HEK293 (cell line): Measurements from ENCODE around the gene TTLL5.

Source experiments
- CTCF ChIA-PET: fragments of 350-600 bp; formaldehyde crosslinking; extraction: SDS; loops from one replicate; lab custom pipeline; 2021; ENCODE audit warnings: antibody characterized with exemption; lab: Yijun Ruan, JAX
- POLR2A ChIA-PET: fragments of 300-600 bp; formaldehyde crosslinking; extraction: SDS; loops from one replicate; lab custom pipeline; 2020; ENCODE audit warnings: antibody characterized with exemption, inconsistent platforms; lab: Yijun Ruan, JAX
- H3K27ac ChIP-seq: fragments of 200-500 bp; sonication (Bioruptor generic); 2 replicates; pipeline ENCODE4 v1.5.1; 2014; ENCODE audit warnings: low read depth, low read length, control low read depth, inconsistent platforms; ENCODE audit errors: extremely low read depth
- H3K36me3 ChIP-seq, 2 experiments: fragments of 200-500 bp in 1 of 2; sonication (Bioruptor generic) in 1 of 2; 1 replicate in 1 of 2; 2 replicates in 1 of 2; pipeline ENCODE4 v1.5.1; 2014 to 2017; ENCODE audit warnings: inconsistent platforms in 2 of 2, low read length in 2 of 2; ENCODE audit not compliant: control insufficient read depth in 2 of 2, insufficient read depth in 1 of 2
- H3K4me1 ChIP-seq: fragments of 200-500 bp; sonication (Bioruptor generic); 2 replicates; pipeline ENCODE4 v1.5.1; 2014; ENCODE audit warnings: mild to moderate bottlenecking, low read length, inconsistent platforms; ENCODE audit not compliant: control insufficient read depth, insufficient read depth
- H3K4me3 ChIP-seq: 2 replicates; pipeline ENCODE4 v1.5.1; 2011; ENCODE audit warnings: low read depth, mild to moderate bottlenecking, control low read depth, low read length, moderate library complexity
- H3K9me3 ChIP-seq: fragments of 200-500 bp; sonication (Bioruptor generic); 2 replicates; pipeline ENCODE4 v1.5.1; 2014; ENCODE audit warnings: low read depth, low read length, inconsistent platforms; ENCODE audit not compliant: control insufficient read depth, insufficient read depth
- KLF16 ChIP-seq: fragments of 450-650 bp; formaldehyde crosslinking; IDR thresholded peaks from 2 replicates; pipeline ENCODE4 v1.5.1; 2017; ENCODE audit warnings: missing biosample characterization, missing genetic modification characterization
- KLF17 ChIP-seq: fragments of 450-650 bp; formaldehyde crosslinking; IDR thresholded peaks from 2 replicates; pipeline ENCODE4 v1.5.1; 2016; ENCODE audit warnings: missing biosample characterization, missing genetic modification characterization
- REPIN1 ChIP-seq: fragments of 450-650 bp; formaldehyde crosslinking; IDR thresholded peaks from 2 replicates; pipeline ENCODE4 v1.5.1; 2017; ENCODE audit warnings: missing biosample characterization, missing genetic modification characterization, low read depth
- WT1 ChIP-seq: fragments of 450-650 bp; formaldehyde crosslinking; IDR thresholded peaks from 2 replicates; pipeline ENCODE4 v1.5.1; 2016; ENCODE audit warnings: missing biosample characterization, missing genetic modification characterization
- ZBTB21 ChIP-seq: fragments of 450-650 bp; formaldehyde crosslinking; IDR thresholded peaks from 2 replicates; pipeline ENCODE4 v1.5.1; 2017; ENCODE audit warnings: missing biosample characterization, missing genetic modification characterization
- ZFP37 ChIP-seq: fragments of 450-650 bp; formaldehyde crosslinking; IDR thresholded peaks from 2 replicates; pipeline ENCODE4 v1.5.1; 2016; ENCODE audit warnings: missing biosample characterization, missing genetic modification characterization
- ZNF155 ChIP-seq: fragments of 450-650 bp; formaldehyde crosslinking; IDR thresholded peaks from 2 replicates; pipeline ENCODE4 v1.5.1; 2016; ENCODE audit warnings: missing biosample characterization, missing genetic modification characterization
- ZNF274 ChIP-seq, 2 experiments: fragments of 200-500 bp in 1 of 2; fragments of 450-650 bp in 1 of 2; sonication (Bioruptor generic) in 1 of 2; formaldehyde crosslinking in 1 of 2; IDR thresholded peaks; 2 replicates each; pipeline versions ENCODE4 v1.5.1 to v1.6.1; 2014 to 2016; ENCODE audit warnings: borderline replicate concordance in 1 of 2, inconsistent platforms in 1 of 2, low read length in 1 of 2, missing biosample characterization in 1 of 2, missing genetic modification characterization in 1 of 2
- ZNF362 ChIP-seq: fragments of 450-650 bp; formaldehyde crosslinking; IDR thresholded peaks from 2 replicates; pipeline ENCODE4 v1.5.1; 2016; ENCODE audit warnings: missing biosample characterization, missing genetic modification characterization
- ZNF391 ChIP-seq: fragments of 450-650 bp; formaldehyde crosslinking; IDR thresholded peaks from 2 replicates; pipeline ENCODE4 v1.5.1; 2016; ENCODE audit warnings: low read depth, missing biosample characterization, missing genetic modification characterization, borderline replicate concordance
- ZNF514 ChIP-seq: fragments of 450-650 bp; formaldehyde crosslinking; IDR thresholded peaks from 2 replicates; pipeline ENCODE4 v1.5.1; 2016; ENCODE audit warnings: missing biosample characterization, missing genetic modification characterization
- ZNF521 ChIP-seq: fragments of 450-650 bp; formaldehyde crosslinking; IDR thresholded peaks from 2 replicates; pipeline ENCODE4 v1.5.1; 2017; ENCODE audit warnings: missing biosample characterization, mild to moderate bottlenecking, missing genetic modification characterization
- ZNF555 ChIP-seq: fragments of 450-650 bp; formaldehyde crosslinking; conservative IDR thresholded peaks from 2 replicates; pipeline ENCODE4 v1.5.1; 2017; ENCODE audit warnings: missing biosample characterization, mild to moderate bottlenecking, missing genetic modification characterization, inconsistent platforms
- ZNF558 ChIP-seq: fragments of 450-650 bp; formaldehyde crosslinking; IDR thresholded peaks from 2 replicates; pipeline ENCODE4 v1.5.1; 2016; ENCODE audit warnings: missing biosample characterization, missing genetic modification characterization
- ZNF560 ChIP-seq: fragments of 450-650 bp; formaldehyde crosslinking; IDR thresholded peaks from 2 replicates; pipeline ENCODE4 v1.5.1; 2017; ENCODE audit warnings: missing biosample characterization, missing genetic modification characterization, borderline replicate concordance
- ZNF561 ChIP-seq: fragments of 450-650 bp; IDR thresholded peaks from 2 replicates; pipeline ENCODE4 v1.5.1; 2018; ENCODE audit warnings: missing biosample characterization, missing genetic modification characterization, borderline replicate concordance
- ZNF677 ChIP-seq: fragments of 450-650 bp; IDR thresholded peaks from 2 replicates; pipeline ENCODE4 v1.5.0; 2018; ENCODE audit warnings: missing biosample characterization, mild to moderate bottlenecking, missing genetic modification characterization, moderate library complexity
- ZNF747 ChIP-seq: fragments of 450-650 bp; formaldehyde crosslinking; IDR thresholded peaks from 2 replicates; pipeline ENCODE4 v1.5.1; 2016; ENCODE audit warnings: missing biosample characterization, missing genetic modification characterization
- ZNF76 ChIP-seq: fragments of 450-650 bp; formaldehyde crosslinking; IDR thresholded peaks from 2 replicates; pipeline ENCODE4; 2016; ENCODE audit warnings: low read depth, missing biosample characterization, missing genetic modification characterization, borderline replicate concordance
- ZNF768 ChIP-seq: fragments of 450-650 bp; formaldehyde crosslinking; IDR thresholded peaks from 2 replicates; pipeline ENCODE4 v1.5.1; 2018; ENCODE audit warnings: missing biosample characterization, mild to moderate bottlenecking, missing genetic modification characterization
- ZNF776 ChIP-seq: fragments of 450-650 bp; formaldehyde crosslinking; IDR thresholded peaks from 2 replicates; pipeline ENCODE4 v1.5.0; 2017; ENCODE audit warnings: missing biosample characterization, missing genetic modification characterization, borderline replicate concordance
- ZNF837 ChIP-seq: fragments of 450-650 bp; formaldehyde crosslinking; IDR thresholded peaks from 2 replicates; pipeline ENCODE4 v1.5.1; 2016; ENCODE audit warnings: missing biosample characterization, missing genetic modification characterization
- TF ChIP-seq, protein P1 (sequence below): fragments of 450-650 bp; formaldehyde crosslinking; IDR thresholded peaks from 2 replicates; pipeline ENCODE4 v1.5.1; 2016; ENCODE audit warnings: missing biosample characterization, missing genetic modification characterization
- TF ChIP-seq, protein P2 (sequence below): fragments of 450-650 bp; formaldehyde crosslinking; IDR thresholded peaks from 2 replicates; pipeline ENCODE4 v1.5.1; 2017; ENCODE audit warnings: missing biosample characterization, missing genetic modification characterization

The TTLL5 gene

GRCh38 chr14:75959031-75959430, 298.0 kb downstream of the TTLL5 start (continued):
- TF ChIP-seq ZNF391 (tag by site-specific recombination) (no peak), ZNF76 (tag by site-specific recombination) (no peak), ZNF768 (tag by site-specific recombination) (no peak), ZNF776 (tag by site-specific recombination) (no peak), ZNF555 (tag by site-specific recombination) (no peak)
- TF ChIP-seq, protein P1, sequence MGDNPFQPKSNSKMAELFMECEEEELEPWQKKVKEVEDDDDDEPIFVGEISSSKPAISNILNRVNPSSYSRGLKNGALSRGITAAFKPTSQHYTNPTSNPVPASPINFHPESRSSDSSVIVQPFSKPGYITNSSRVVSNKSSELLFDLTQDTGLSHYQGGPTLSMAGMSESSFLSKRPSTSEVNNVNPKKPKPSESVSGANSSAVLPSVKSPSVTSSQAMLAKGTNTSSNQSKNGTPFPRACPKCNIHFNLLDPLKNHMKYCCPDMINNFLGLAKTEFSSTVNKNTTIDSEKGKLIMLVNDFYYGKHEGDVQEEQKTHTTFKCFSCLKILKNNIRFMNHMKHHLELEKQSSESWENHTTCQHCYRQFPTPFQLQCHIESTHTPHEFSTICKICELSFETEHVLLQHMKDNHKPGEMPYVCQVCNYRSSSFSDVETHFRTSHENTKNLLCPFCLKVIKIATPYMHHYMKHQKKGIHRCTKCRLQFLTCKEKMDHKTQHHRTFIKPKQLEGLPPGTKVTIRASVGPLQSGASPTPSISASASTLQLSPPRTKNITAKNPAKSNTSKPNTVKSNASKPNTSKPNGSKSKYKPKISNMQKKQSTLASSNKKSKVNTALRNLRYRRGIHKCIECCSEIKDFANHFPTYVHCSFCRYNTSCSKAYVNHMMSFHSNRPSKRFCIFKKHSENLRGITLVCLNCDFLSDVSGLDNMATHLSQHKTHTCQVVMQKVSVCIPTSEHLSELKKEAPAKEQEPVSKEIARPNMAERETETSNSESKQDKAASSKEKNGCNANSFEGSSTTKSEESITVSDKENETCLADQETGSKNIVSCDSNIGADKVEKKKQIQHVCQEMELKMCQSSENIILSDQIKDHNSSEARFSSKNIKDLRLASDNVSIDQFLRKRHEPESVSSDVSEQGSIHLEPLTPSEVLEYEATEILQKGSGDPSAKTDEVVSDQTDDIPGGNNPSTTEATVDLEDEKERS (tag by site-specific recombination), result no peak

DNA sequence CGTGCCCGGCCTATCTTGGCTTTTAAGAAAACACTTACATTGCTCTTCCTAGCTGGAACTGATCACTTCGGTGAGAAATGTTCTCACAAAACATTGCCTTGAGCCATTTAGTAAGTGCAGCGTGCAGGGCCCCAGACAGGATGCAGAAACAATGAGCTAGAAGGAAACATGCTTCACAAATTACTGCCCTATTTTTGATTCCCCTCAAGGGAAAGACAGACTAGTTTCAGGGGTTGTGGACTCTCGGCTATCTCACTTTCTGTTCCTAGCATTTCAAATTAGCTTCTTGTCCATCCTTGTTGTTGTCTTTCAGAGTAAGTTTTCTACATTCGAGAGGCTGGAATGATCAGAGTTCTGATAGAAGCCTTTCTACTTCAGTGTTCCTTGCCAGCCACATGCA, 299.2 kb downstream of the TTLL5 start:
- POLR2A ChIA-PET, result no interaction called here
- Histone ChIP-seq H3K27ac (no peak overlapping the region), H3K9me3 (no peaks in the 10 kb centered on the region), H3K4me1 (no peaks in the 10 kb centered on the region), H3K4me3 (no peak overlapping the region), H3K36me3 (peaks cover 0 to 8% of the 10 kb centered on the region in 2 experiments; a peak in 1 of 3 replicates)
- CTCF ChIA-PET, result interaction anchor here (0.7 to 0.9 kb wide), 3 partner anchors 19 to 249 kb away, joined by 3 to 5 read pairs (median 4); no protein-coding TSS in a partner anchor
- no peak for TF ChIP-seq WT1 (tag by site-specific recombination)
- no peak for TF ChIP-seq ZNF155
- no peak for TF ChIP-seq ZNF514 (tag by site-specific recombination)
- no peak for TF ChIP-seq ZNF837
- no peak for TF ChIP-seq ZNF362 (tag by site-specific recombination)
- no peak for TF ChIP-seq ZNF521 (tag by site-specific recombination)
- TF ChIP-seq ZNF274 (IDR thresholded peaks at IDR 0.05; ENCODE audit: low read length), result no peak
- no peak for TF ChIP-seq ZNF274 (tag by site-specific recombination; IDR thresholded peaks at IDR 0.05; ENCODE audit: borderline replicate concordance)
- TF ChIP-seq KLF17 (tag by site-specific recombination), result no peak
- TF ChIP-seq ZNF560, result no peak
- TF ChIP-seq, protein P2, sequence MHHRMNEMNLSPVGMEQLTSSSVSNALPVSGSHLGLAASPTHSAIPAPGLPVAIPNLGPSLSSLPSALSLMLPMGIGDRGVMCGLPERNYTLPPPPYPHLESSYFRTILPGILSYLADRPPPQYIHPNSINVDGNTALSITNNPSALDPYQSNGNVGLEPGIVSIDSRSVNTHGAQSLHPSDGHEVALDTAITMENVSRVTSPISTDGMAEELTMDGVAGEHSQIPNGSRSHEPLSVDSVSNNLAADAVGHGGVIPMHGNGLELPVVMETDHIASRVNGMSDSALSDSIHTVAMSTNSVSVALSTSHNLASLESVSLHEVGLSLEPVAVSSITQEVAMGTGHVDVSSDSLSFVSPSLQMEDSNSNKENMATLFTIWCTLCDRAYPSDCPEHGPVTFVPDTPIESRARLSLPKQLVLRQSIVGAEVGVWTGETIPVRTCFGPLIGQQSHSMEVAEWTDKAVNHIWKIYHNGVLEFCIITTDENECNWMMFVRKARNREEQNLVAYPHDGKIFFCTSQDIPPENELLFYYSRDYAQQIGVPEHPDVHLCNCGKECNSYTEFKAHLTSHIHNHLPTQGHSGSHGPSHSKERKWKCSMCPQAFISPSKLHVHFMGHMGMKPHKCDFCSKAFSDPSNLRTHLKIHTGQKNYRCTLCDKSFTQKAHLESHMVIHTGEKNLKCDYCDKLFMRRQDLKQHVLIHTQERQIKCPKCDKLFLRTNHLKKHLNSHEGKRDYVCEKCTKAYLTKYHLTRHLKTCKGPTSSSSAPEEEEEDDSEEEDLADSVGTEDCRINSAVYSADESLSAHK (tag by site-specific recombination), result no peak
- TF ChIP-seq ZNF747 (tag by site-specific recombination), result no peak
- no peak for TF ChIP-seq ZNF677 (tag by site-specific recombination)
- TF ChIP-seq ZNF561 (tag by site-specific recombination), result no peak
- no peak for TF ChIP-seq ZNF558 (tag by site-specific recombination)
- TF ChIP-seq ZFP37 (tag by site-specific recombination), result no peak
- TF ChIP-seq REPIN1, result no peak
- TF ChIP-seq ZNF76 (tag by site-specific recombination), result no peak
- TF ChIP-seq ZNF555 (tag by site-specific recombination), result no peak
- no peak for TF ChIP-seq KLF16 (tag by site-specific recombination)
- no peak for TF ChIP-seq ZBTB21
